Body of pancreas (tissue), 4 donors: ENCODE data around the gene SLC17A9.

Experiments used
- POLR2A ChIP-seq, 3 donors: fragments of 450-650 bp; IDR thresholded peaks; one replicate each; pipeline ENCODE4 v1.6.1; 2016; ENCODE audit warnings: antibody characterized with exemption in 3 of 3, mild to moderate bottlenecking in 2 of 3
- TF ChIP-seq, protein P1 (sequence below), 7 experiments: fragments of 450-650 bp in 4 of 7; fragments of 200-600 bp in 3 of 7; sonication (generic) in 3 of 7; IDR thresholded peaks; one replicate each; pipeline ENCODE4 v1.5.1; 2016 to 2019; ENCODE audit warnings: antibody characterized with exemption in 7 of 7

DNA sequence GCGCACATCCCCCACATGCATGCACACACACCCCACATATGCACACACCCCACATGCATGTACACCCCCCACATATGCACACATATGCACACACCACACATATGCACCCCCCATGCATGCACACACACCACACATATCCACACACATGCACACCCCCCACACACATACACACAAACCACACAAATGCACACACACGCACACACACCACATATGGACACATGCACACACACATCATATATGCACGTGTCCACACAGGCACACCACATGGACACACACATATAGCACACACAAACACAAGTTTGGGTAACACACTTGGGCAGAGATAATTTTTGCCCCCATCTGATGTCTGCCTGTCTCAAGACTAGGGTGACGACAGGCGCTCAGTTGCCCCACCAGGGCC lies 45.9 kb downstream of the SLC17A9 start:
- no peak for TF ChIP-seq POLR2A (IDR thresholded peaks at IDR 0.05)
- TF ChIP-seq, protein P1, sequence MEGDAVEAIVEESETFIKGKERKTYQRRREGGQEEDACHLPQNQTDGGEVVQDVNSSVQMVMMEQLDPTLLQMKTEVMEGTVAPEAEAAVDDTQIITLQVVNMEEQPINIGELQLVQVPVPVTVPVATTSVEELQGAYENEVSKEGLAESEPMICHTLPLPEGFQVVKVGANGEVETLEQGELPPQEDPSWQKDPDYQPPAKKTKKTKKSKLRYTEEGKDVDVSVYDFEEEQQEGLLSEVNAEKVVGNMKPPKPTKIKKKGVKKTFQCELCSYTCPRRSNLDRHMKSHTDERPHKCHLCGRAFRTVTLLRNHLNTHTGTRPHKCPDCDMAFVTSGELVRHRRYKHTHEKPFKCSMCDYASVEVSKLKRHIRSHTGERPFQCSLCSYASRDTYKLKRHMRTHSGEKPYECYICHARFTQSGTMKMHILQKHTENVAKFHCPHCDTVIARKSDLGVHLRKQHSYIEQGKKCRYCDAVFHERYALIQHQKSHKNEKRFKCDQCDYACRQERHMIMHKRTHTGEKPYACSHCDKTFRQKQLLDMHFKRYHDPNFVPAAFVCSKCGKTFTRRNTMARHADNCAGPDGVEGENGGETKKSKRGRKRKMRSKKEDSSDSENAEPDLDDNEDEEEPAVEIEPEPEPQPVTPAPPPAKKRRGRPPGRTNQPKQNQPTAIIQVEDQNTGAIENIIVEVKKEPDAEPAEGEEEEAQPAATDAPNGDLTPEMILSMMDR (IDR thresholded peaks at IDR 0.05): no peak
